Fibroblast of skin of left quadriceps (primary cell): ENCODE data around the gene TERB1.

Experiments used
- DNase-seq, 2 experiments: peaks; one replicate each; pipeline ENCODE4 v3.0.0-alpha.2; 2013; ENCODE audit warnings: low read depth in 2 of 2

TERB1 gene

DNA sequence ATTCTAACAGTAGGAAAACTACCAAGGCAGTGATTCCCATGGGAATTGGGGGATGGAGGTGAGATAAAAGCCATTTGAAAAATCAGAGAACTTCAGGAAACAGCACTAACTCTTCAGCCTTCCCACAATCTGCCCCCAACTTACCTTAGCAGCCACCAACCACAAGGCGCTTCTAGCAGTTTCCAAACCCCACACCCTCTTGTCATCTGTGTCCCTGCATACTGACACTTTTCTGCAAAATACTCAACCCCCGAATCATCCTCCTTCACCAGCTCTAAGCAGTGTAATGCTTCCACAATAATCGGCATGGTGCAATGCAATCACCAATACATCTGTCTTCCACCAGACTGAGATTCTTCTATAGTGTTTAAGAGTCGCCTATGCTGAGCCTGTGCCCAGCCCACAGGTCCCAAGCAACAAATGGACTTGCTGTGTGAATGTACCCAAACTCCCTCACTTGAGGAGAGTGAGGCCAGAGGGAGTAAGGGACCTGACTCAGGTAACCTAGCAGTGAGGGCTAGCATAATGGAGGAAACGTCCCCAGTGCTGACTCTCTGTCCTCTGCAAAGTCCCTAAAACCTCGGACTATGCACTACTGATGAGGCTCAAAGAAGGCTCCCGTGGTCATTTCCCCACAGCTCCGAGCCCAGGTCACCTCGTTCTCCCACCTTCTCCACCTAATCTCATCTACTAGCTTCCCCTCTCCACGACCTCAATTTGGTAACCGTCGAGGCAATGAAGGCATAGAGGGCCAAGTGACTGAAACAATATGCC is 50.9 kb downstream of the TERB1 start:
- DNase-seq: no peak

DNA sequence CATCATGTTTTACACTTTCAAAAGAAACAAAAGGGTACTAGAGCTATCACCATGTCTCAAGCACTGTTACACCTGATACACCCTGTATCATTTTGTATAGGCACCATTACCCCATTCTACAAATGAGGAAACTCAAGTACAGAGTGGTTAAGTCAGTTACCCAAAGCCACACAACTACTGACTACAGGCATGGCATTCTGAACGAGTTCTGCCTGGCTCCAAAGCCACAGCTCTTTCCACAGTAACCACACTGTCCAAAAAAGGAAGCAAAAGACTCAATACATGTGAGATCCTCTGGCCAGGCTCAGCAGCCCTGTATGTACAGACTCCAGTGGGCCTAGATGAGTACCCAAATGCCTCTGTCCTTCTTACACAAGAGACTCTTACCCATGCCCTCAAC is 54.7 kb downstream of the TERB1 start:
- DNase-seq: no peak

DNA sequence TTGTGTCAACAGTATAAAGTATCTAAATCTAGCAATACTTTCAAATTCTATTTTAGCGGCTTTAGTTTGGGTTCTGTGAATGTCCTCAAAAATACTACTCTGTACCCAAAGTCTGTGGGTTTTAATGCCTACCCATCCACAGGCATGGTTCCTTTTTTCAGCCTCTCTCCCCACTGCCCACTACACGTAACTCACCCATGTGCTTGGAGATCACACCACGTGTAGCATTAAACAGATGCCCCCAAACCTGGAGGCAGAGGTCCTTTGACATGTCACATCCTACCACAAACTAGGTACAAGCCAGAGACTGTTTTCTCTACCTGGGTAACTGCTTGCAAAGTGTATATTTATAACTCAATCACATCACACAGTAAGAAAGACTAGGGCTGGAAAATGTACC is 55.3 kb downstream of the TERB1 start:
- DNase-seq: no peak

DNA sequence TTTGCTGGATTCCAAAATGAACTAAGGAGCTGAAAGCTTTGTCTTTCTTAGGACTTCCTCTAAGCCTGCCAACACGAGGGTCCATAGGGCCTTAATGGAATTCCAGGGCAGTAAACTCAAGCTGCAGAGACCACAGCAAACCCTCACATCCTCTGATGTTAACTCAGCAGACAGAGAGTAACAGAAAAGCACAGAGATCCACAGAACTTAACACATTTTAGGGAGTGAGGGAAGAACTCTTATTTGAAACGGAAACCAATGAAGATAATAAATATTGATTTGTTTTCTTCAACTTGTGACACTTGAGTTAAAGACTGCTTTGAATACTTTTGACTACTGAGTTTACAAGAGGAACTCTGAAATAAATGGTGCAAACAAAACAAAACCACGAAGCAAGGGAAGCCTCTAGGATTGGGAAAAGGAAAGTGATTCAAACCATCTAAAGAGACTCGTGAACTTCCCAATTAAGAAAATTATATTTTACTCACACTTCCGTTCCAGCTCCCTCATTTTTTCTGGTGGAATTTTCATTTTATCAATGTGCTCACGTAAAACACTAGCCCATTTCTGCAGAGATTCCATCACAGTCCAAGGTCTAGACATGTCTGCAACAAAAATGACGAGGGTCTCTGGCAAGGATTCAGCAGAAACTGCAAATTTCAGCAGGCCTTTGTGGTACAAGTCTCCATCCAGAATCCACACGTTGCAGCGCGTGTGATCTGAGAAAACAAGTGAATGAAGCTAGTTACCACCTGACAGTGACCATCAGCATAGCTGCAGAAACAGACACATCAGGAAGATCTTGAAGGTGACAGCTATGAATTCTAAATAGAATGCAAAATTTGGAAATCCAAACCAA is 59.2 kb downstream of the TERB1 start:
- DNase-seq: peak; percentile 9 to 12

DNA sequence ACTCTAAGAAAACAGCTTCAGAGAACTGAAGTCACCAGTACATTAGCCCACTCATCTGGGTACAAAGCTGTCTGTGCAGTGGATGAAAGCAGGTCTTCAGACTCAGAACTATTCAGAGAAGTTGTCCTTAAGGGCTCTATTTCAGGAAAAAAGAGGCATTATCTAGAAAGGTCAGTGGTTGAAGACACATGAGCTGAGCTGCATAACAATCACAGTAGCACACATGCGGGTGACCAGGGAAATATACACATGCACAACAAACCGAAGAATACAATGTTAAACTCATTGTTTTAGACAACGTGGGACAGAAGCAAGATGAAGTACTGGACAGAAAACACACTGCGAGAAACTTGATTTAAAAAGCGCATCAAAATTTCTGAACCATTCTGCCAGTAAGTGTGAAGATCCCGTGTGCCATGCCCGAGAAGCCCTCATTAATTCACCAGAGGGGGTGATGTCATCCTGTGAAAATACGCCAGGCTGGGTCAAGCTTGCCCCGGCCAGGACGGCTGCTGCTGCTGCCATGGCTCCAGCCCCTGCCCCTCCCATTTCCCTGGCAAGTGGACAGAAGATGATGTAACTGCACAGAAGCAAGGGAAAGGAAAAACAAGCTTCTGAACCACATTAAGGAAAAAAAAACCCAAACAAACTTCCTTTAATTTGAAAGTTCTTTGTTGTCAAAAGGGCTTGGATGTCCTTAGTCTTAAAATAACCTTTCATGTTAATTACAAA is 60.0 kb downstream of the TERB1 start:
- DNase-seq: peak; percentile 50 to 55

DNA sequence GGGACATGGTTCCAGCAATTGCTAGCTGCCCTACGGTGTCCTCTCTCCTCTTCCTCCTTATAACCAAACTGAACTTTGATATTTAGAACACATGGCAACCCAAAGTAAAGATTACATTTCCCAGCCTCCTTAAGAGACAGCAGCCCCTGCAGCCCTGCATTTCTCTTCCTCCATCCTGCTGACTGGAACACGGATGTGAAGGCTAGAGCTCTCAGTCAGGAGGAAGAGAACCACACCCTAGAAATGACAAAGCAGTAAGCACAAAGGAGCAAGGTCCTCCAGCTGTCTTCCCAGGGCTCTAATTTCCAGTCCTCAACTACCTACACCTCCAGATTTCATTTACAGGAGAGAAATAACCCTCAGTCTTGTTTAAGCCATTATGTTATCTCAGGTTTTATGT is 60.9 kb downstream of the TERB1 start:
- no peak for DNase-seq

DNA sequence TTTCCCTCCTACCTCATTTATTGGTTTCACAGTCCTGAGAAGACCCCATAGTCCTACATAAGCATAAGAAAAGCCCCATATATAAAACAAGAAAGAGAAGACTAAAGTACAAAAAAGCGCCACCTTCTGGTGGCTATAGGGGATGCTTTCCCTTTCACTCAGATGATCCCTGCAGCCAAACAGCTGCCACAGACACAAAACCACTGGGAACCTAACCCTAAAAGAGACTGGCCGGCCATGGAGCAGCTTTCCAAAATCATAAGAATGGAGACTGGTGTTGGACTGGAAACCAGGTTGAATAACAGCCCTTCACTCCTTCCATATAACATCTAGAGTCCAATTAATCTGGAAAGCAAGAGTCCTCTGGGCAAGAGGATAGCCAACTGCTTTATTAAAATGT is 61.4 kb downstream of the TERB1 start:
- no peak for DNase-seq

DNA sequence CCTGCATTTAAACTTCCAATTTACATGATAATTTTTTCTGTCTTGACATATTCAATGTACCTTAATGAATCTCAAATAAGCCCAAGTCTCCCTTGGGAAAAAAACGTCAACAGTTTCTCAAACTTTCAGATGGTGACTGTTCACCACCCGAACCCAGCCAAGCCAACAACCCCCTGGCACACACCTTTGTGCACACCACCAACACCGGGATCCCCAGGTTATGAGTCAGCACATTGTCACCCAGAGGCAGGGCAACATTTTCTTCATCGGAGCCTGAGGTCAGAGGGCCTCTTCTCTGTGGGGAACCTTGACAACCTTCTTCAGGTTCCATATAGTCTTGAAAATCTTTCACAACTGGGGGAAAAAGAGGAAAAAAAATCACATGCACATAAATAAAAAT is 65.5 kb downstream of the TERB1 start:
- no peak for DNase-seq

DNA sequence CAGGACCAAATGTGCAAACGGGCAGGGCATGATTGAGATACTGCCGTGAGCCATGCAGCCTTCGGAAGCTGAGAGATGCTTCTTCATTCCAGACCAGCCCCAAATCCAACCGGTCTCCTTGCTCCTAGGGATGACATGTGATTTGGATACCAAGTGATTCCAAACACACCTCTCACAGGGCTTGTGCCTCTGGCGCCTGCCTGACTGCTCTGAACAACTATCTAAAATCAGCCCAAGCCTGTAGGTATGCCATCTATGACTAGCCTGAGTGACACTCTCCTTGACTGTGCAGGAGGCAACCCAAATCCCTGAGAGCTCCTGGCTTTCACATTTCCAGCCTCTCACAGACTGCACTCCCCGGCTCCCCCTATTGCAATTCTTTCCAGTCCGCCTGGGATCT is 70.3 kb downstream of the TERB1 start:
- no peak for DNase-seq

DNA sequence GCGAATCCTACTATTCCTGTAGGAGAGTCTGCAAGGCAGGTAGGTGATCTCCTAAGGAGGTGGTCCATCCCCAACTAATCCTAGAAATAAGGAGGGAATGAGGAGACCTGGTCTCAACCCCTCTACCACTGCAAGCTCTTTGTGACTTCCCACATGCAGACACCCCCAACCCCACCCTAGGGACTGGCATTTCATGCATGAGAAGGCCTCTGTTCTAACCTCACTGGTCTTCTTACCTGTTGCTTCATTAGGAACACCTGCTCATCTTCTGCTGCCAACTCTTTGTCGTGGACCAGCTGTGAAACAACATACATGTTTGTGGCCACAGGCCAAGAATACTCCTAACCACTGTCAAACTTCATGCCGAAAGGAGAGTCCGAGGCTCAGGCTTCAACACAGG is 72.6 kb downstream of the TERB1 start:
- no peak for DNase-seq

DNA sequence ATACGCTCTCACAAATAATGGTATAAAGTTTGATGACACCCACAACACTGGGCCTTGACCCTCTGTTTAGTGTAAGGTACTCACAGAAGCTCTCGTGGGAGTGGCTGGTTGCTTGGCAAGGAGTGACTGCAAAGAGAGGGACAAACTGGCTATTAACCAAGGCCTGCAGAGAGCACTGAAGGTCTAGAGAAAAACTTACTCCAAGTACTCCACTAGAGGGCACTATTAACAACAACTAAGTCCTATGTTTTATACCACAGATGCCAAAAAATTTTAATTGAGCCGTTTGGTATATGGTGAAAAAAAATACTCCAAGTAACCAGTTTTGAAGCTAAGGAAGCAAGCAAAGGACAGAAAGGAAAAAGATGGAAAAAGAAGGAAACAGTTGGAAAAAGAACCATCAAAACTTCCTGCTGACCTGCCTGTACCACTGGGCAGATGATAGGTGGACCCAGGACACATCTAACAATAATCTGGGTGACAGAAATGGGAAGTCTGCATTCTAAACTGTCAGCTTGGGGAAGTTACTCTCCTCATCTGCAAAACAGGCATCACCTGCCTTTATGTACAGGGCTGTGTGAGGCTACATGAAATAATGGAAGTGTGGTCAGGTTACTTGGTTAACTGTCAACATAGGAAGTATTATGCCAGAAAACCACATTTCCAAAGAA is 73.1 kb downstream of the TERB1 start:
- DNase-seq: no peak

DNA sequence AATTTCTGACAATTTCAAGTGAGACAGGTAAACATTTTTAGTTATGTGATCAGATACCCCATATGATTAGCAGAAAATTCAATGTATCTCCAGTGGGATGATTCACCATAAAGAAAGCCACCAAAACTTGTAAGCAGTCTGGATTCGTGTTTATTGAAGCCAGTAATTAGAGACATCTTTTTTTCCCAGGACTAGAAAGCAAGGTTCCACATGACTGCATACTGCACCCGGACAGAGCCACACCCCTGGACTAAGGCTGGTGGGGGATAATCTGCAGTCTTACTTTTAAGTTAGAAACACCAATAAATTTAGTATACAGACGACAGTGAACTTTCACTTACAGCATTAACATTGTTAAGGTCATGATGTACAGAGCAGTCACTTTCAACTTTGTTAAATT is 80.6 kb downstream of the TERB1 start:
- DNase-seq: no peak

DNA sequence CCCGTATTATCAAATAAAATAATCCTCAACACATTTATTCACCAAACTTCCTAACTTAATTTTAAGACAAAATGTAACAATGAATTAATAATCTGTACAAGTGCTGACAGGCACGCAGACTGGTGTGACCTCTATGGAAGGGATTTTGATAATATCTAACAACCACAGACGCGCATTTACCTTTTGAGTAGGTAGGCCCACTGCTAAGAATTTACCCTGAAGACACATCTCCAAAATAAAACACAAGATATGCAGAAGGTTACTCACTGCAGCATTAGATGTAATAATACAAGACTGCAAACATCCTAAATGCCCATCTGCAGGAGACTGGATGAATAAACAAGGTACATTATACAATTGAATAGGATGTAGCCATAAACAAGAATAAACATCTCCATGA is 82.1 kb downstream of the TERB1 start:
- no peak for DNase-seq

DNA sequence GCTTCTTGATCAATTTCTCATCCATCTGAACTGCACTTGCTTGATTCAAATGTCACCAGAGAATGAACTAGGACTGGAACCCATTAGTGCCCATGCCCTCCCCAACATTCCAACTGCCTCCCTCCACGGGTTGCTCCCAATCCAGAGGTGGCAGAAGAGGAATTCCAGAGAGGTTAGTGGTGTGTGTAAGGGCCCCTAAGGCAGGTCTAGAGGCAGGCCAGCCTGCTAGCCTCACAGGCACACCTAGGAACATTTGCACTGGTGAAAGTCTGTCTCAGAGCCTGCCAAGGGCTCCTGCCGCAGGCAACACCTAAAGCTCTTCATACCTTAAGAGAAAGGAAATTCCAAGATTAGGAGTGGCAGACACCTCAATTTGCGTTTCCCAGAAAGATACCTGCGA is 83.6 kb downstream of the TERB1 start:
- DNase-seq: no peak

DNA sequence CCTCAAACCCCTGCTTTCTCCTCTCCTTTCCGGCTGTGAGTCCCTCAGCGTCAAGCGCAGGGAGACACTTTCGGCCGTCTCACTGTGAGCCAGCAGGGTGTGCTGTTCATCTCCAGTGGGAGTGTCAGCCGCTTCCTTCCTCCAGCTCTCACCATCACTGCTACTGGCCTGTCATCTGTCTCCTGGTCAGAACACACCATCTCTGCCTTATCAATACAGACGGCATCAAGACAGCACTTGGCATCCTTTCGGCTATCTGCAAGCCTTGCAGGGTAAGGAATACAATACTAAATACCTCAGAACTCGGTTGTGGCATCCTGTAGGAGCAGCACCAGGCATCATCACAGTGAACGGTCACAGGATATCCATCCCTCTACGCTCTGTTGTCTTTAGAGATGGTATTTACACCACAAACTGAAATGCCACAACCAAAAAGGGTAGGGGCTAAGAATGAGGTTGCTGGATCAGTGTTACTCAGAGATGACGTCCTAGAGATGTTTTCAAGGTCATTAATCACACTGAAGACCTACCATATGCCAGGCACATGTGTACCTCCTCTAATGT is 84.2 kb downstream of the TERB1 start:
- peak; percentile 66 to 69 for DNase-seq

DNA sequence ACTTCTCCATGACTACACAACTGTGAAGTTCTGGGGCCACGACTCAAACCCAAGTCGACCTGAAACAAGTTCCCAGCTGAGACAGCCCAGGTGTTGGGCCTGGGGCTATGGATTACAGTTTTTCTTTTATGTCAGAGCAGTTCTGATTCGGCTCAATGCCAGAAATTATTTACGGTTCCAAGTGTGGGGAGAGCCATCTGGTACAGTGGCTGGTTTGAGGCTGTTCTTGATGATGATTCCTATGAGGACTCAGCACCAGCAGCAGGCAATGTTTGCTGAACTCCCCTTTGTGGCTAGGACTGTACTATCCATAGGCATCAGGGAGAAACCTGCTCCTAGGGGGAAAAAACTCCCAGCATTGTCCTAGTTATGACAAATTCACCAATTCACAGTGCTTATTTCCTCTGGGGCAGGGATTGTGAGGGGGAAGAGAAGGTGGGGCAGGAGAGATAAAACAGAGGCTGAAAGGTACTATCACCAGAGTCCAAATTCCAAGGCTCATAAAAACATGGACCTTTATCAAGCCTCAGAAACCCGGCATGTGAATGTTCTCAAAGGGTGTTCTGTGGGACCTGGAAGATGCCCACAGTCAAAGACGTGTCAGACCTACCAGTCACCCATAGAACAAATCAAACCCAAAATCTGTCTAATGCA is 86.6 kb downstream of the TERB1 start:
- no peak for DNase-seq

DNA sequence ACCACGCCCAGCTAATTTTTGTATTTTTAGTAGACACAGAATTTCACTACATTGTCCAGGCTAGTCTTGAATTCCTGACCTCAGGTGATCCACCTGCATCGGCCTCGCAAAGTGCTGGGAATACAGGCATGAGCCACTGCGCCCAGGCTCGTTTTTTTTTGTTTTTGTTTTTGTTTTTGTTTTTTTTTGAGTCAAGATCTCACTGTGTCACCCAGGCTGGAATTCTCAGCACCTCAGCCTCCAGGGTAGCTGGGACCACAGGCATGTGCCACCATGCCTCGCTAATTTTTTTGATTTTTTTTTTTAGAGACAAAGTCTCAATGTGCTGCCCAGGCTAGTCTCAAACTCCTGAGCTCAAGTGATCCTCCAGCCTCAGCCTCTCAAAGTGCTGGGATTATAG is 87.3 kb downstream of the TERB1 start:
- no peak for DNase-seq

DNA sequence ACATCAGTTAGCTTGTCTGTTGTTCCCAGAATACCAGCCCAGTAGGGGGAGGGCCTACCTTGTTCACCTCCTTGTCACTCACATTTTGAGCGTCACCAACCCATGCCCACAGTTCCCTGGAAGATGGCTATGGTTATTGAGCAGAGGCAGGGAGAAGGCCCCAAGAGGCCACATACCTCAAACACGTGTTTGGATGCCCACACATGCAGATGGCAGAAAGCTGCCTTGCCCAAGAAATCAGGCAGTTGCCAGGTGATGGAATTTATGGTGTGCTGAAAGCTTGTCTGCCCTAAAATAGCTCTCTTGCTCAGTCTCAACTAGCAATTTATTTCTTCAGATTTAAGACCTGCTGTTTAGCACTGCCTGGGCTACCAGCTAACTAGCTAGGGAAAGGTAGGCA is 88.3 kb downstream of the TERB1 start:
- no peak for DNase-seq

DNA sequence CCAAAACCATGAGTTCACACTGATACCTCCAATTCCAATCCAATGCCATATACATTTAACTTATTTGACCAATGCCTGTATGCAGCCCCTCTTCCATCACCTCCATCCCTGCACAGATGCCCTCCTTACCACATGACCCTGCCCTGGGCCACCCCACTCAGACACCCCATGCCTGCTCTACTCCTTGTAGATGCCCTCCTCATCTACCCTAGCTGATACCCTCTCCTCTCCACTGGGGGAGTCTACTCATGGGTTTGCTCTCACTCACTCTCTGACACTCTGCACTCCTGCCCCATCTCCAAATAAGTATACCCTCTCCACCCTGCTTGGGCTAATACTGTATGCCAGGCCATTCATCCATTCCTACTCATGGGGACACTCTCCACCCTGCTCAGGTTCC is 88.9 kb downstream of the TERB1 start:
- DNase-seq: no peak

DNA sequence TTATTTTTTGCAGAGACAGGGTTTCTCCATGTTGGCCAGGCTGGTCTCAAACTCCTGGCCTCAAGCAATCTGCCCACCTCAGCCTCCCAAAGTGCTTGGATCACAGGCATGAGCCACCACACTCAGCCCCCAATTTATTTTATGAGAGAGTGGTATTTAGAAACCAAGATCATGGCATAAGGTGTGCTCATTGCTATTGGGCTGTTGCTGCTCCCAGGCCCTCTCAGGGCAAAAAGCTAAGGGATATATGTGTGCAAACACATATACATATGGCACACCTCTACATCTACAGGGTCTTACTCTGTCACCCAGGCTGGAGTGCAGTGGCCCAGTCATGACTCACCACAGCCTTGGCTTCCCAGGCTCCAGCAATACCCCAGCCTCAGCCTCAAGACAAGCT is 89.8 kb downstream of the TERB1 start:
- DNase-seq: no peak

DNA sequence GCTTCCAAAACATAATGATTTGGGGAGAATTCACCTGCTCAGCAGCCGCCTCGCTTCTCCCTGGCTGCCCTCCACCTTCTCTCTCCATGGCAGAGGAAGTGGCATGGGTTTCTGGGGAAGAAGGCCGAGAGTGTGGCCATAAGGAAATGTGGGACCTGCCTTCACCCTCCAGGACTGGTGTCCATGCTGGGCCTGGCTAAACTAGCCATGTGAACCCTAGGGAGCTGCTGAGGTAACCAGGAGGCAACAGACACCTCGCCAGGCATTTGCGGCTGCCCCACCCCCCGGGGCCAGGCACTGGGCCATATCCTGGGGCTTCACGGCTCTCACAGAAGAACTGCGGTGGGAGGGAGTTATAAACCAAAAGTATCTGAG is 94.9 kb downstream of the TERB1 start:
- DNase-seq: no peak
